Left renal cortex interstitium (tissue), 4 donors: ENCODE results near the gene NTSR2. TPM values are rescaled to one million over a fixed set of nuclear protein-coding genes. Genes with fewer than 3 reads are reported as not detected.

Experiments
- DNase-seq, 4 donors: peaks; one replicate each; pipeline ENCODE4 v3.0.0-alpha.2; 2013; ENCODE audit warnings: low read depth in 4 of 4, low spot score in 2 of 4, missing footprints in 1 of 4
- polyA plus RNA-seq, 4 donors: library from polyadenylated mRNA; unstranded; fragments of 120-200 nt; gene quantifications; one replicate each; pipeline ENCODE4 v1.2.1, GENCODE V29; 2013; ENCODE audit not compliant: insufficient read length in 4 of 4

NTSR2 gene
- polyA plus RNA-seq, 4 donors: not detected

GRCh38 chr2:11701206-11701605, 31.2 kb upstream of the NTSR2 start:
- no peak for DNase-seq

- DNase-seq: no peak
These were observed 30.0 kb upstream of the NTSR2 start for GRCh38 chr2:11699686-11700670.

GRCh38 chr2:11698009-11698922, 28.3 kb upstream of the NTSR2 start:
- DNase-seq: no peak

GRCh38 chr2:11697103-11697871, 27.3 kb upstream of the NTSR2 start:
- no peak for DNase-seq

GRCh38 chr2:11696736-11697102, 26.7 kb upstream of the NTSR2 start:
- DNase-seq: no peak

- DNase-seq: no peak
These were observed 25.6 kb upstream of the NTSR2 start for GRCh38 chr2:11695576-11695975.

- DNase-seq: peak in 2 of 4 donors; percentile 37 to 66
These were observed 23.0 kb upstream of the NTSR2 start for GRCh38 chr2:11692966-11693521.

GRCh38 chr2:11691076-11691660, 21.2 kb upstream of the NTSR2 start:
- DNase-seq: no peak

- DNase-seq: peak in 3 of 4 donors; percentile 52 to 72 (median 57)
These were observed 18.5 kb upstream of the NTSR2 start for GRCh38 chr2:11688222-11689069.

- no peak for DNase-seq
These were observed 17.7 kb upstream of the NTSR2 start for GRCh38 chr2:11687736-11688135.

GRCh38 chr2:11685906-11686470, 16.0 kb upstream of the NTSR2 start:
- no peak for DNase-seq

- DNase-seq: no peak
These were observed 15.0 kb upstream of the NTSR2 start for GRCh38 chr2:11684894-11685460.

- no peak for DNase-seq
These were observed 14.0 kb upstream of the NTSR2 start for GRCh38 chr2:11683966-11684365.

GRCh38 chr2:11683476-11683875, 13.5 kb upstream of the NTSR2 start:
- DNase-seq: no peak

- no peak for DNase-seq
These were observed 12.6 kb upstream of the NTSR2 start for GRCh38 chr2:11682590-11682915.

GRCh38 chr2:11681722-11682589, 12.0 kb upstream of the NTSR2 start:
- DNase-seq: no peak

GRCh38 chr2:11680901-11681721, 11.1 kb upstream of the NTSR2 start:
- no peak for DNase-seq
